Measurements from ENCODE around the gene TTLL10. TPM values are rescaled to one million over a fixed set of nuclear protein-coding genes. Genes with fewer than 3 reads are reported as not detected.

The TTLL10 gene, protein sequence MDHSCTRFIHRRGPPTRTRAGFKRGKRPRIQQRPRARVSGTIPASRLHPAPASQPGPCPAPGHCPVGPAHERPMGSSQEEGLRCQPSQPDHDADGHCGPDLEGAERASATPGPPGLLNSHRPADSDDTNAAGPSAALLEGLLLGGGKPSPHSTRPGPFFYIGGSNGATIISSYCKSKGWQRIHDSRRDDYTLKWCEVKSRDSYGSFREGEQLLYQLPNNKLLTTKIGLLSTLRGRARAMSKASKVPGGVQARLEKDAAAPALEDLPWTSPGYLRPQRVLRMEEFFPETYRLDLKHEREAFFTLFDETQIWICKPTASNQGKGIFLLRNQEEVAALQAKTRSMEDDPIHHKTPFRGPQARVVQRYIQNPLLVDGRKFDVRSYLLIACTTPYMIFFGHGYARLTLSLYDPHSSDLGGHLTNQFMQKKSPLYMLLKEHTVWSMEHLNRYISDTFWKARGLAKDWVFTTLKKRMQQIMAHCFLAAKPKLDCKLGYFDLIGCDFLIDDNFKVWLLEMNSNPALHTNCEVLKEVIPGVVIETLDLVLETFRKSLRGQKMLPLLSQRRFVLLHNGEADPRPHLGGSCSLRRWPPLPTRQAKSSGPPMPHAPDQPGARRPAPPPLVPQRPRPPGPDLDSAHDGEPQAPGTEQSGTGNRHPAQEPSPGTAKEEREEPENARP
- not detected for total RNA-seq

GRCh38 chr1:1173793-1174415 lies at the start of gene TTLL10:
TTLL10 (plus strand) TSS chr1:1173880; CDS start chr1:1179216, 5,336 bp downstream.
- intact Hi-C loops (cut with micrococcal nuclease), result no loop called here
- Mint-ChIP-seq H3K27ac (no peak within 1 kb of the TSS), H3K36me3 (ENCODE audit: low read depth) (no peaks in the 10 kb centered on the region), H3K27me3 (peaks cover 7% of the 10 kb centered on the region), H3K4me3 (no peak within 1 kb of the TSS), H3K4me1 (ENCODE audit: low read depth) (peaks cover 28% of the 10 kb centered on the region), H3K9me3 (no peaks in the 10 kb centered on the region)
- TF ChIP-seq CTCF (IDR thresholded peaks at IDR 0.05), result no peak
- POLR2A ChIA-PET, result no interaction called here
- ATAC-seq (peak; percentile 60), DNase-seq (peak; percentile 75)
- CTCF ChIA-PET, result interaction anchor here (2.5 kb wide), 1 partner anchor 52 kb away, joined by 15 read pairs; no protein-coding TSS in a partner anchor

DNA sequence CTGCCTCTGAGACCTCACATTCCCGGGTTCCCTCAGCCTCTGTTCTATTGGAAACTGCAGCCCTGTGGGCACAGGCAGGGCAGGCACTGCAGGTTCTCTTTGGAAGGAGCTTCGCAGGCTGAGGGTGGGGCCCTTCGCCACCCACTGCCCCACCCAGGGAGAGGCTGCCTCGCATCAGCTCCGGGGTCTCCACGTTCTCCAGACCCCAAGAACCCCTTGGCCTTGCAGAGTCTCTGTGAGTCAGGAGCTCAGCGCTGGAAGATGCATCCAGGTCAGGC lies 49.2 kb upstream of the TTLL10 start:
- intact Hi-C loops (cut with micrococcal nuclease), result no loop called here

GRCh38 chr1:1124786-1125642 lies 48.7 kb upstream of the TTLL10 start:
- TF ChIP-seq CTCF (IDR thresholded peaks at IDR 0.05), result no peak
- Mint-ChIP-seq H3K9me3 (peaks cover 3% of the 10 kb centered on the region), H3K27ac (no peak overlapping the region), H3K27me3 (peaks cover 1% of the 10 kb centered on the region), H3K4me3 (no peak overlapping the region), H3K36me3 (ENCODE audit: low read depth) (no peaks in the 10 kb centered on the region), H3K4me1 (ENCODE audit: low read depth) (peaks cover 9% of the 10 kb centered on the region)
- DNase-seq (no peak), ATAC-seq (no peak)
- CTCF ChIA-PET, result interaction anchor here (0.7 to 1.1 kb wide), 2 partner anchors 166 to 167 kb away, joined by 3 read pairs; no protein-coding TSS in a partner anchor
- POLR2A ChIA-PET, result interaction anchor here (1.3 kb wide), 2 partner anchors 110 to 125 kb away, joined by 3 read pairs; no protein-coding TSS in a partner anchor
- intact Hi-C loops (cut with micrococcal nuclease), result no loop called here

More for the DNA sequence above, 49.2 kb upstream of the TTLL10 start:
- Mint-ChIP-seq H3K27ac (no peak overlapping the region), H3K4me1 (ENCODE audit: low read depth) (peaks cover 9% of the 10 kb centered on the region), H3K4me3 (no peak overlapping the region), H3K27me3 (peaks cover 2% of the 10 kb centered on the region), H3K9me3 (peaks cover 3% of the 10 kb centered on the region), H3K36me3 (ENCODE audit: low read depth) (no peaks in the 10 kb centered on the region)
- ATAC-seq (no peak), DNase-seq (no peak)
- ChIA-PET CTCF (interaction anchor here (0.7 to 1.1 kb wide), 2 partner anchors 166 to 168 kb away, joined by 3 read pairs; no protein-coding TSS in a partner anchor), POLR2A (interaction anchor here (1.3 kb wide), 2 partner anchors 111 to 126 kb away, joined by 3 read pairs; no protein-coding TSS in a partner anchor)
- TF ChIP-seq CTCF (IDR thresholded peaks at IDR 0.05), result no peak

GRCh38 chr1:1125945-1126344 lies 47.7 kb upstream of the TTLL10 start:
- ATAC-seq, result no peak
- no peak overlapping the region for H3K27ac Mint-ChIP-seq
- H3K4me1 Mint-ChIP-seq (ENCODE audit: low read depth), result peaks cover 9% of the 10 kb centered on the region
- H3K27me3 Mint-ChIP-seq, result no peaks in the 10 kb centered on the region
- H3K9me3 Mint-ChIP-seq, result peaks cover 3% of the 10 kb centered on the region
- intact Hi-C loops (cut with micrococcal nuclease), result no loop called here
- ChIA-PET CTCF (no interaction called here), POLR2A (no interaction called here)
- no peak for TF ChIP-seq CTCF (IDR thresholded peaks at IDR 0.05)
- DNase-seq, result no peak
- no peak overlapping the region for H3K4me3 Mint-ChIP-seq
- no peaks in the 10 kb centered on the region for H3K36me3 Mint-ChIP-seq (ENCODE audit: low read depth)

All from activated CD8-positive, alpha-beta T cell treated with anti-CD3 and anti-CD28 coated beads for 36 hours (primary cell).